HepG2 (cell line): ENCODE data around the gene MTMR3. TPM values are rescaled to one million over a fixed set of nuclear protein-coding genes. Genes with fewer than 3 reads are reported as not detected.

Experiments used
- ARID4A ChIP-seq: sonication (generic); formaldehyde crosslinking; IDR thresholded peaks from 2 replicates; pipeline ENCODE4 v1.5.0; 2020; ENCODE audit warnings: mild to moderate bottlenecking, missing genetic modification reagents, borderline replicate concordance
- ATRX ChIP-seq: sonication (generic); formaldehyde crosslinking; IDR thresholded peaks from 2 replicates; pipeline ENCODE4 v1.4.0; 2020; ENCODE audit warnings: missing genetic modification reagents, borderline replicate concordance
- CEBPB ChIP-seq: IDR thresholded peaks from 2 replicates; pipeline ENCODE4 v1.6.1; 2011; ENCODE audit warnings: low read depth, low read length, improper control_type of control experiment, borderline replicate concordance
- CEBPG ChIP-seq: IDR thresholded peaks from 2 replicates; pipeline ENCODE4 v1.6.1; 2016
- DNMT1 ChIP-seq: sonication (generic); formaldehyde crosslinking; IDR thresholded peaks from 2 replicates; pipeline ENCODE4 v1.5.1; 2020; ENCODE audit warnings: mild to moderate bottlenecking, missing genetic modification reagents
- ELF4 ChIP-seq: sonication (generic); formaldehyde crosslinking; IDR thresholded peaks from 2 replicates; pipeline ENCODE4 v1.5.0; 2020; ENCODE audit warnings: missing genetic modification reagents, mild to moderate bottlenecking, moderate library complexity, borderline replicate concordance
- EP300 ChIP-seq, 3 experiments: sonication (generic) in 1 of 3; formaldehyde crosslinking in 1 of 3; IDR thresholded peaks; 2 replicates each; pipeline versions ENCODE4 v1.5.1 to v1.6.1; 2011 to 2020; ENCODE audit warnings: low read depth in 2 of 3, low read length in 2 of 3, borderline replicate concordance in 1 of 3, improper control_type of control experiment in 1 of 3, mild to moderate bottlenecking in 1 of 3, missing genetic modification reagents in 1 of 3, moderate library complexity in 1 of 3
- FOSL2 ChIP-seq: sonication (generic); formaldehyde crosslinking; IDR thresholded peaks from 2 replicates; pipeline ENCODE4 v1.4.0; 2020; ENCODE audit warnings: missing genetic modification reagents
- FOXO4 ChIP-seq: sonication (generic); formaldehyde crosslinking; conservative IDR thresholded peaks from 2 replicates; pipeline ENCODE4 v1.8.1; 2023; ENCODE audit warnings: missing genetic modification reagents
- FOXP1 ChIP-seq, 2 experiments: fragments of 450-650 bp in 1 of 2; IDR thresholded peaks; 2 replicates each; pipeline ENCODE4 v1.6.1; 2017 to 2018; ENCODE audit warnings: antibody characterized with exemption in 1 of 2
- GATAD2A ChIP-seq: IDR thresholded peaks from 2 replicates; pipeline ENCODE4 v1.6.1; 2016
- HNF4G ChIP-seq, 2 experiments: sonication (generic) in 1 of 2; formaldehyde crosslinking in 1 of 2; IDR thresholded peaks; 2 replicates each; pipeline versions ENCODE4 v1.4.0 to v1.6.1; 2011 to 2020; ENCODE audit warnings: borderline replicate concordance in 2 of 2, low read depth in 2 of 2, mild to moderate bottlenecking in 2 of 2, low read length in 1 of 2, missing genetic modification reagents in 1 of 2, moderate library complexity in 1 of 2
- NR2F6 ChIP-seq, 2 experiments: IDR thresholded peaks; 2 replicates each; pipeline ENCODE4 v1.6.1; 2016; ENCODE audit warnings: antibody characterized with exemption in 1 of 2, mild to moderate bottlenecking in 1 of 2
- RARA ChIP-seq: IDR thresholded peaks from 2 replicates; pipeline ENCODE4 v1.6.1; 2016; ENCODE audit warnings: missing genetic modification reagents, missing compliant biosample characterization
- RELA ChIP-seq: sonication (generic); formaldehyde crosslinking; IDR thresholded peaks from 2 replicates; pipeline ENCODE4 v1.4.0; 2020; ENCODE audit warnings: missing genetic modification reagents
- SAP130 ChIP-seq: IDR thresholded peaks from 2 replicates; pipeline ENCODE4 v1.6.1; 2016; ENCODE audit warnings: low read depth
- SRF ChIP-seq: IDR thresholded peaks from 2 replicates; pipeline ENCODE4 v1.6.1; 2011; ENCODE audit warnings: mild to moderate bottlenecking, low read depth, low read length, moderate library complexity
- THAP11 ChIP-seq: IDR thresholded peaks from 2 replicates; pipeline ENCODE4 v1.6.1; 2016; ENCODE audit warnings: missing biosample characterization, missing genetic modification reagents
- polyA plus RNA-seq, 8 experiments: library from polyadenylated mRNA; depleted of rRNA in 3 of 8; stranded (reverse) in 7 of 8; unstranded in 1 of 8; fragments of >200 nt; fragmentation: Illumina TruSeq in 4 of 8; extraction: Trizol in 4 of 8; gene quantifications; 2 replicates each; pipeline versions ENCODE4 v1.2.1 to v1.2.3, GENCODE V29; 2011 to 2016; ENCODE audit warnings: low read depth in 4 of 8, missing spikeins in 1 of 8, mixed read lengths in 1 of 8; ENCODE audit not compliant: insufficient read depth in 1 of 8
- total RNA-seq, 5 experiments: library from RNA; depleted of rRNA; stranded (reverse); fragments of >200 nt; fragmentation: Illumina TruSeq; extraction: Trizol; gene quantifications; 2 replicates each; pipeline ENCODE4 v1.2.3, GENCODE V29; 2016; ENCODE audit warnings: low read depth in 1 of 5
- TF ChIP-seq, protein P1 (sequence below), 2 experiments: fragments of 450-650 bp in 1 of 2; sonication (generic) in 1 of 2; formaldehyde crosslinking; IDR thresholded peaks; 2 replicates each; pipeline versions ENCODE4 v1.5.0 to v1.8.0; 2020 to 2022; ENCODE audit warnings: mild to moderate bottlenecking in 1 of 2, missing genetic modification reagents in 1 of 2
- TF ChIP-seq, protein P2 (sequence below): IDR thresholded peaks from 2 replicates; pipeline ENCODE4 v1.6.1; 2016; ENCODE audit warnings: mild to moderate bottlenecking

Gene MTMR3
- total and polyA plus RNA-seq, 2 of the 13 experiments (the other 11 are each of a cell fraction or from before 2014, with no cell fraction given), result 12.6 to 24.8 TPM

DNA sequence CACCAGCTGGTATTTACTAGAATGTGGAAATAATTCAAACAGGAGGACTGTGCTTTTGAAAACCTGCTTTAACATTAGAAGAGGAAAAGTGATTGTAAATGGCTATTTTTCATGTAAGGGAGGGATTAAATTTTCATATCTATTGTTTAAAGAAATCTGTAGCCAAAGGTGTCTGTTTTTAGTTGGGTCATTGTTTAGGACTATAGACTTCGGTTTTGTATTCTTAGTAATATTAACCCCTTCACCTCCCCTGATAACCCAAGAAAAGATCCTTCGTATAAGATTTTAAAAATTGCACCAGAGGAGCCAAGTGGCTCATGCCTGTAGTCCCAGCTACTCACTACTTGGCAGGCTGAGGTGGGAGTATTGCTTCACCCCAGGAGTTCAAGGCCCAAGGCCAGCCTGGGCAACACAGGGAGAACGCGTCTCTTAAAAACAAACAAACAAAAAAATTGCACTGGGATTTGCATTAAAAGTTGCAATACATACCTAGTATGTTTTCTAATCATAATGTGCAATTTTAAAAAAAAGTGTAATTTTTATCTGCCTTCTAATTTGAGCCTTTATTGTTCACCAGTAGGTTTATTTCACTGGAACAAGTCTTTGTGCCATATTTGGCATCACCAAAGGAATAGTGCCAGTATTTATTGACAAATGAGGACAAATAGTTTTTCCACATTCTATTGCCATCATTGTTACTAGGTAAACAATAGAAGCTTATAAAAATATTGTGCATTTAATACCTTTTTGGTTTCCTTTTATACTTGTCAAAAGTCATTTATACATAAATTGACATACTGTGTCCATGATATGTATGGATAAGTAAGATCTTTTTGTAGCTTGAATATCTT is 34.3 kb downstream of the MTMR3 start (continued):
- no peak for TF ChIP-seq ARID4A
- peak; percentile 96 for TF ChIP-seq CEBPB
- TF ChIP-seq, protein P1, sequence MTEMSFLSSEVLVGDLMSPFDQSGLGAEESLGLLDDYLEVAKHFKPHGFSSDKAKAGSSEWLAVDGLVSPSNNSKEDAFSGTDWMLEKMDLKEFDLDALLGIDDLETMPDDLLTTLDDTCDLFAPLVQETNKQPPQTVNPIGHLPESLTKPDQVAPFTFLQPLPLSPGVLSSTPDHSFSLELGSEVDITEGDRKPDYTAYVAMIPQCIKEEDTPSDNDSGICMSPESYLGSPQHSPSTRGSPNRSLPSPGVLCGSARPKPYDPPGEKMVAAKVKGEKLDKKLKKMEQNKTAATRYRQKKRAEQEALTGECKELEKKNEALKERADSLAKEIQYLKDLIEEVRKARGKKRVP (CRISPR knock-in tag; IDR thresholded peaks at IDR 0.05), result 0 out of 4 replicates have a peak, but pooled peaks of 1 of the 2 experiments have one; percentile 17
- TF ChIP-seq CEBPG, result peak; percentile 91
- TF ChIP-seq RELA (CRISPR knock-in tag), result no peak
- no peak for TF ChIP-seq ATRX (CRISPR knock-in tag)
- TF ChIP-seq FOXO4 (CRISPR knock-in tag), result no peak
- TF ChIP-seq, protein P2, sequence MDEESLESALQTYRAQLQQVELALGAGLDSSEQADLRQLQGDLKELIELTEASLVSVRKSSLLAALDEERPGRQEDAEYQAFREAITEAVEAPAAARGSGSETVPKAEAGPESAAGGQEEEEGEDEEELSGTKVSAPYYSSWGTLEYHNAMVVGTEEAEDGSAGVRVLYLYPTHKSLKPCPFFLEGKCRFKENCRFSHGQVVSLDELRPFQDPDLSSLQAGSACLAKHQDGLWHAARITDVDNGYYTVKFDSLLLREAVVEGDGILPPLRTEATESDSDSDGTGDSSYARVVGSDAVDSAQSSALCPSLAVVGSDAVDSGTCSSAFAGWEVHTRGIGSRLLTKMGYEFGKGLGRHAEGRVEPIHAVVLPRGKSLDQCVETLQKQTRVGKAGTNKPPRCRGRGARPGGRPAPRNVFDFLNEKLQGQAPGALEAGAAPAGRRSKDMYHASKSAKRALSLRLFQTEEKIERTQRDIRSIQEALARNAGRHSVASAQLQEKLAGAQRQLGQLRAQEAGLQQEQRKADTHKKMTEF (CRISPR knock-in tag), result peak; percentile 28; the same call in 1 of the 2 replicates
- peak; percentile 89 for TF ChIP-seq GATAD2A
- TF ChIP-seq DNMT1 (CRISPR knock-in tag), result no peak
- TF ChIP-seq NR2F6 (IDR thresholded peaks at IDR 0.05), result peak; percentile 55; the same call in 1 of the 2 replicates
- TF ChIP-seq NR2F6 (CRISPR knock-in tag; IDR thresholded peaks at IDR 0.05), result peak; percentile 24; the same call in 1 of the 2 replicates
- TF ChIP-seq THAP11 (CRISPR knock-in tag), result peak; percentile 32; the same call in 1 of the 2 replicates
- TF ChIP-seq ELF4 (CRISPR knock-in tag), result 0 out of 2 replicates have a peak, but pooled peaks have one; percentile 29
- no peak for TF ChIP-seq FOXP1 (IDR thresholded peaks at IDR 0.05)
- peak; percentile 83 for TF ChIP-seq FOXP1 (CRISPR knock-in tag; IDR thresholded peaks at IDR 0.05)
- 0 out of 2 replicates have a peak, but pooled peaks have one; percentile 13 for TF ChIP-seq SAP130 (CRISPR knock-in tag)
- peak; percentile 47 for TF ChIP-seq FOSL2 (CRISPR knock-in tag)
- TF ChIP-seq HNF4G (IDR thresholded peaks at IDR 0.05; ENCODE audit: borderline replicate concordance, low read depth, low read length), result 0 out of 2 replicates have a peak, but pooled peaks have one; percentile 19
- TF ChIP-seq HNF4G (CRISPR knock-in tag; IDR thresholded peaks at IDR 0.05; ENCODE audit: borderline replicate concordance, low read depth), result no peak
- TF ChIP-seq SRF, result peak; percentile 68
- 0 out of 4 replicates have a peak, but pooled peaks have one; percentile 17 to 18 for TF ChIP-seq EP300 (IDR thresholded peaks at IDR 0.05; ENCODE audit: low read depth in 2 of 2, low read length in 2 of 2)
- no peak for TF ChIP-seq EP300 (CRISPR knock-in tag; IDR thresholded peaks at IDR 0.05; ENCODE audit: borderline replicate concordance)
- TF ChIP-seq RARA (CRISPR knock-in tag), result peak; percentile 32; the same call in 1 of the 2 replicates
